ENCODE measurements around the gene COL18A1.

The COL18A1 gene

DNA sequence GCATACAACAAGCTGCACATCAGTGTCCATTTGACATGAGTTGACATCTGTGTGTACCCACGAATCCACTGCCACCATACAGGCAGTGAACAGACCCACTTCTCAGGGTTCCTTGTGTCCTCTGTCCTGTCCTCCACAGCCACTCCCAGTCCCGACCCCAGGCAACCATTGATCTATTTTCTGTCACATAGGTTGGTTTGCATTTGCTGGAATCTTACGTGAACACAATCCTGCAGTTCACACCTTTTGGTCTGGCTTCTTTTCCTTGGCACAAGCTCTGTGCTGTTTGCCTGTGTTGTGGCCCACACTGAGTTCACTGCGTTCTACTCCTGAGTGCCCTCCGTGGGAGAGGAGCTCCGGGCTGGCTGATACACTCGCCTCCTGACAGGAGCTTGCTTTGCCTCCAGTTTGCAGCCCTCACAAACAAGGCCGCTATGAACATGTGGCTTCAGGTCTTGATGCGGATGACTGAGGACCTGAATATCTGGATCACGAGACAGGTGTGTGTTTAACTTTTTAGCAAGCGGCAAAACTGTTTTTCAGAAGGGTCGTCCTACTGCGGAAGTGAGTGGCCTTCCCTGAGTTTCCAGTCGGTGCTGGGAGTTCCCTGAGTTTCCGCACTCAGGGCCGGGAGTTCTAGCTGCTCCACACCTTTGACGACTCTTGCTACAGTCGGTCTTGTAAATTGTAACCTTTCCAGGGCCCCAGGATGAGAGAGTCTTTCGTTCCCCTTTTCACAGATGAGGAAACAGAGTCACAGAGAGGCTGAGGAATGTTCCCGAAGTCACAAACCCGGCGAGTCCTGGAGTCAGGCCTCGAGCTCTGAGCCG is 13.0 kb upstream of the COL18A1 start:
- TF ChIP-seq, protein P1, sequence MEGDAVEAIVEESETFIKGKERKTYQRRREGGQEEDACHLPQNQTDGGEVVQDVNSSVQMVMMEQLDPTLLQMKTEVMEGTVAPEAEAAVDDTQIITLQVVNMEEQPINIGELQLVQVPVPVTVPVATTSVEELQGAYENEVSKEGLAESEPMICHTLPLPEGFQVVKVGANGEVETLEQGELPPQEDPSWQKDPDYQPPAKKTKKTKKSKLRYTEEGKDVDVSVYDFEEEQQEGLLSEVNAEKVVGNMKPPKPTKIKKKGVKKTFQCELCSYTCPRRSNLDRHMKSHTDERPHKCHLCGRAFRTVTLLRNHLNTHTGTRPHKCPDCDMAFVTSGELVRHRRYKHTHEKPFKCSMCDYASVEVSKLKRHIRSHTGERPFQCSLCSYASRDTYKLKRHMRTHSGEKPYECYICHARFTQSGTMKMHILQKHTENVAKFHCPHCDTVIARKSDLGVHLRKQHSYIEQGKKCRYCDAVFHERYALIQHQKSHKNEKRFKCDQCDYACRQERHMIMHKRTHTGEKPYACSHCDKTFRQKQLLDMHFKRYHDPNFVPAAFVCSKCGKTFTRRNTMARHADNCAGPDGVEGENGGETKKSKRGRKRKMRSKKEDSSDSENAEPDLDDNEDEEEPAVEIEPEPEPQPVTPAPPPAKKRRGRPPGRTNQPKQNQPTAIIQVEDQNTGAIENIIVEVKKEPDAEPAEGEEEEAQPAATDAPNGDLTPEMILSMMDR (IDR thresholded peaks at IDR 0.05; ENCODE audit: borderline replicate concordance, control extremely low read depth, extremely low read depth, insufficient read depth, missing control alignments): no peak
- in situ Hi-C loops (cut with MboI; ENCODE audit: low sequenced_read_pairs, unreplicated experiment): no loop called here
- no peak for DNase-seq (ENCODE audit: low spot score)

DNA sequence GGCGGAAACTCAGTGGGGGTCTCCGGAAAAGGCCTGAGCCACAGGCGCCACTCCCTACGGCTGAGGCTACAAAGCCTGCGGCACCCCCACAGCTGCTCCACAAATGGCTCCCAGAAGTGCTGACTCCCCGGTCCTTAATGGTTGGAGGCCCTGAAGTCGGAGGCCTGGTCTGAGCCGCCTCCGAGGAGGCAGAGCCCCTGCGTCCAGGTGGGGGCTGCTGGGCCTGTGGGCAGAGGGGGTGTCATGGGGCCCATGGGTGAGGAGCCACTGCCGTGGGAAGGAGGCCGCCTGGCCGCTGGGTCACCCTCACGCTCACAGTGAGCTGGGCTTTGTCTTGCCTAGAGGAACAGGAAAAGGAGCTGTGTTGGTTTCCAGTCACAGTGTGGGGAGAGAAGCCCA is 12.4 kb upstream of the COL18A1 start:
- TF ChIP-seq, protein P1 (IDR thresholded peaks at IDR 0.05; ENCODE audit: borderline replicate concordance, control extremely low read depth, extremely low read depth, insufficient read depth, missing control alignments): no peak
- in situ Hi-C loops (cut with MboI; ENCODE audit: low sequenced_read_pairs, unreplicated experiment): no loop called here
- no peak for DNase-seq (ENCODE audit: low spot score)

DNA sequence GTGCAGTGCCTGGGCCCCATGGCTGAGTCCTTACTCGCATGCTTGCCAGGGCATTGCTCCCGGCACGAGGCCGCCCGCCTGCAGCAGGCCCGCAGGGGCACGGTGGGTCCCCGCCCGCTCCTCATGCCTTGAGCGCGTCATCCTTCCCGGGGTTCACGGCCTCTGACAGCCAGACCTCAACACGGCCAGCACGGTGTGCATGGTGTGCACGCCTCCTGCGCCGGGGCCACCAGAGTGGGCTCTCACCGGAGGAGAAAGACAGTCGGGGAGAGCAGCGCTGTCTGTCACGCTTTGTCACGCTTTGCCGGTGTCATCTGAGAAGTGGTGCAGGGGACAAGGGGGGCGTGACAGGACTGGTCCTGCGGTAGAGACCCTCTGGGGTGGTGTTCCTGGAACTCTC is 11.9 kb upstream of the COL18A1 start:
- in situ Hi-C loops (cut with MboI; ENCODE audit: low sequenced_read_pairs, unreplicated experiment): no loop called here
- TF ChIP-seq, protein P1 (IDR thresholded peaks at IDR 0.05; ENCODE audit: borderline replicate concordance, control extremely low read depth, extremely low read depth, insufficient read depth, missing control alignments): no peak
- no peak for DNase-seq (ENCODE audit: low spot score)

DNA sequence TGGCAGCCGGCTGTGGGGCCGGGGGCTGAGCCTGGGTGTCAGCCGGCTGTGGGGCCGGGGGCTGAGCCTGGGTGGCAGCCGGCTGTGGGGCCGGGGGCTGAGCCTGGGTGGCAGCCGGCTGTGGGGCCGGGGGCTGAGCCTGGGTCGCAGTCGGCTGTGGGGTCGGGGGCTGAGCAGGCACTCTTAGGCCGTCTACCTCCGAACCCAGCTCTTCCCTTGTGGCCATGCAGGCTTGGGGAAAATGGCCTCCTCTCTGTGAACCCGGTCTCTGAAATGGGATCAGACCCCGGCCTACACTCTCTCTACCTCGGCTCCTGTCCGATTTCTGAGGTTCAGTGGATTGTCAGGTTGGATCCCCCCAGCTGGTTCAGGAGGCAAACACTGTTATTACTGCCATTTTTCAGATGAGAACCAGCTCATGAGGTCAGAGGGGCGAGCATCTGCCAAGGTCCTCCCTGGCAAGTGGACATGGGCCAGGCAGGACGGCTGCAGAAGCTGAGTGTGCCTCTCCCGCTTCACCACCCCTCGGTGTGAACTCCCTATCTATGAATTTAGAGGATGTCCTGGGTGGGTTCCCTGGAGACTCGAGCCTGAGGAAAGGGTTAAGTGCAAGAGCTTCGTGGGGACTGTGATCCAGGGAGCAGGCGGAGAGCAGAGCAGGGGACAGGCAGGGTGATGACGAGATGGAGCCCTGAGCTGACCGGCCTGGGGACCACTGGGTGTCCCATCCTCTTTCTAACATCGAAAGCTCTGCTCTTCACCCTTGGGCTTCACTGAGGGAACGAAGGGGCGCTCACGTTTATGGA is 10.9 kb upstream of the COL18A1 start:
- TF ChIP-seq, protein P1 (IDR thresholded peaks at IDR 0.05; ENCODE audit: borderline replicate concordance, control extremely low read depth, extremely low read depth, insufficient read depth, missing control alignments): no peak
- in situ Hi-C loops (cut with MboI; ENCODE audit: low sequenced_read_pairs, unreplicated experiment): no loop called here

DNA sequence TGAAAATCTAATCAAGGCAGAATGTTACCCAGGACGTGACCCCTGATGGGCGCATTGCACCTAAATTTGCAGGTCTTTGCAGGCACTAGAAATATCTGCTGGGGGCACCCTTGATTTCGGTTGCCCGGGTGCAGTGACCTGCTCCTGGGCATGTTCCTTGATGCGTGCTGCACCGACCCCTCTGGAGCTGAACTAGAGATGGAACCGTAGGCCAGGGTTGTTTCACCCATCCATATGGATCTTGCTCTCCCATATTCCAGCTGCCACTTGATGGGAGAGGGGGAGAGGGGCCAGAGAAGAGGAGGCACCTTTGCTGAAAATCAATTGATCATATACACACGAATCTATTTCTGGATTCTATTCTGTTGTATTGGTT is 8.4 kb upstream of the COL18A1 start:
- TF ChIP-seq, protein P1 (IDR thresholded peaks at IDR 0.05; ENCODE audit: borderline replicate concordance, control extremely low read depth, extremely low read depth, insufficient read depth, missing control alignments): no peak
- in situ Hi-C loops (cut with MboI; ENCODE audit: low sequenced_read_pairs, unreplicated experiment): no loop called here
- DNase-seq (ENCODE audit: low spot score): no peak

More for the DNA sequence above, 10.9 kb upstream of the COL18A1 start:
- no peak for DNase-seq (ENCODE audit: low spot score)

DNA sequence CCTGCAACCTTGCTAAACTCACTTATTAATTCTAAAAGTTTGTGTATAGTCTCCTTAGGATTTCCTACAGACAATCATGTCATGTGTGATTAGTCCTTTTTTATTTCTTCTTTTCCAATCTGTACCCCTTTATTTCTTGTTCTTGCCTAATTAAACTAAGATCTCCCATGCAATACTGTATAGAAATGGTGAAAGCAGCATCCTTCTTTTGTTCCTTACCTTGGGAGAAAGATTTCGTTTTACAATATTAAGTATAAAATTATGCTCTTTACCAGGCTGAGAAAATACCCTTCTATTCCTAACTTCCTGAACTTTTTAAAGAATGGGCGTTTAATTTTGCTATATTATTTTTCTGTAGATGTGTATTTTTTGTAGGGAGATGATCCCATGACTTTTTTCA is 7.6 kb upstream of the COL18A1 start:
- no peak for DNase-seq (ENCODE audit: low spot score)
- in situ Hi-C loops (cut with MboI; ENCODE audit: low sequenced_read_pairs, unreplicated experiment): no loop called here
- TF ChIP-seq, protein P1 (IDR thresholded peaks at IDR 0.05; ENCODE audit: borderline replicate concordance, control extremely low read depth, extremely low read depth, insufficient read depth, missing control alignments): no peak
